ENCODE results near the gene MED7.

MED7 gene

GRCh38 chr5:157165668-157166067 lies 23.0 kb upstream of the MED7 start:
- Histone ChIP-seq H3K27me3 (ENCODE audit: insufficient read depth, low read depth, severe bottlenecking) (no peaks in the 10 kb centered on the region), H3K36me3 (no peaks in the 10 kb centered on the region), H3K27ac (no peak overlapping the region), H3K9me3 (ENCODE audit: severe bottlenecking) (no peaks in the 10 kb centered on the region), H3K4me3 (ENCODE audit: low read depth, low read length) (no peak overlapping the region)
- no peak for TF ChIP-seq CTCF (IDR thresholded peaks at IDR 0.05; ENCODE audit: low read depth, low read length)
- no peak for DNase-seq

DNA sequence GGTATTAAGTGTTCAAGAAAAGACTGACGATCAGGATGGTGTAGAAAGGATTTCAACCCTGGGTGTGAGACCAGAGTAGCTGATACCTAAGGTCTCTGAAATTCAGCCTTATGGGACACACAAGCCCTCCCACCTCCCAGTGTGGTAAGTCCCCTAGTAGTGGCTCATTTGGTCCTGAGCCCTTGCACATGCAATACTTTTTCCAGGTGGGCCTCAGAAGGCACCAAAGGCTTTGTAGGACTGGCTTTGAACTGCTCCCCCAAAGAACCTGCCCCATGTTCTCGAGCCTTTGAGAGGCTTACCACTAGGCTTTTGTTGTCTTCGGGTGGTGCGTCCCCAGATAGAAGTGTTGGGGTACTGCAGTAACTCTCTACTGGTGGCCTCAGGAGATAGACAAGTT lies 22.6 kb upstream of the MED7 start:
- no peak for DNase-seq
- Histone ChIP-seq H3K36me3 (no peaks in the 10 kb centered on the region), H3K27ac (no peak overlapping the region), H3K27me3 (ENCODE audit: insufficient read depth, low read depth, severe bottlenecking) (no peaks in the 10 kb centered on the region), H3K4me3 (ENCODE audit: low read depth, low read length) (no peak overlapping the region), H3K9me3 (ENCODE audit: severe bottlenecking) (no peaks in the 10 kb centered on the region)
- no peak for TF ChIP-seq CTCF (IDR thresholded peaks at IDR 0.05; ENCODE audit: low read depth, low read length)

DNA sequence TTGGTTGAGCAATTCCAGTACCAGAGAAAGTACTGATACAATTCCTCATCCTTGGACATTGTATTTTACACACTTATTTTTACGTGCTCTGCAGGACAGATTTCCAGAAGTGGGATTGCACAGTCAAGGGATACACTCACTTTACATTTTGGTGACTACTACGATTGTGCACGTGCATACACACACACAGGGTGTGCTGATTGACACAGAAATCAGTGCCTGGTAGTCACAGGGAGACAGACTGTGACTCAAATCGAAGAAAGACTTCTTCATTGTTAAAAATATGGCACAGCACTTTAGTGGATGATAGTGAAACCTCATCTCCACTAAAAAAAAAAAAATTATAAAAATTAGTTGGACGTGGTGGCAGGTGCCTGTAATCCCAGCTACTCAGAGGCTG lies 21.9 kb upstream of the MED7 start:
- Histone ChIP-seq H3K9me3 (ENCODE audit: severe bottlenecking) (no peaks in the 10 kb centered on the region), H3K27me3 (ENCODE audit: insufficient read depth, low read depth, severe bottlenecking) (no peaks in the 10 kb centered on the region), H3K36me3 (no peaks in the 10 kb centered on the region), H3K4me3 (ENCODE audit: low read depth, low read length) (no peak overlapping the region), H3K27ac (no peak overlapping the region)
- no peak for TF ChIP-seq CTCF (IDR thresholded peaks at IDR 0.05; ENCODE audit: low read depth, low read length)
- no peak for DNase-seq

- H3K27ac ChIP-seq: no peak overlapping the region
- H3K27me3 ChIP-seq (ENCODE audit: insufficient read depth, low read depth, severe bottlenecking): no peaks in the 10 kb centered on the region
- TF ChIP-seq CTCF (IDR thresholded peaks at IDR 0.05; ENCODE audit: low read depth, low read length): no peak
- H3K9me3 ChIP-seq (ENCODE audit: severe bottlenecking): no peaks in the 10 kb centered on the region
- DNase-seq: no peak
- no peak overlapping the region for H3K4me3 ChIP-seq (ENCODE audit: low read depth, low read length)
- H3K36me3 ChIP-seq: no peaks in the 10 kb centered on the region
These were observed 20.4 kb upstream of the MED7 start for GRCh38 chr5:157162919-157163510.

DNA sequence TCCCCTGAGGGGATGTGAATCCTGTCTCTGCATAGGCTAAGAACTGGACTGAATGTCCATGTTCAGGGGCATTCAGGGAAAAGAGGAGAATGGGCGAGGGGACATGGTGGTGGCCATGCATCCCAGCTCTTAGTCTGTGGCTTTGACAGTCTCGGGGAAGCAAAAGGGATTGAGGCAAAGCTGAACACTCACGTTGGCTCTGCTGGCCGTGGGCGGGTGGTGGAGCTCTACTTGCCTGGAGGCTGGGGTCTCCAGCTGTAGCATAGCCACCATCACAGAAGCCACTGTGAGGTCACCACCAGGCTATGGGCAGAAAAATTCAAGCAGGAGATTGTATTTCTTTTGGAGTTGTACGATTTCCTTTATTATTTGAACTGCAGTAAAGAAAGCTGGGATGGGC lies 19.3 kb upstream of the MED7 start:
- H3K27me3 ChIP-seq (ENCODE audit: insufficient read depth, low read depth, severe bottlenecking): no peaks in the 10 kb centered on the region
- H3K27ac ChIP-seq: no peak overlapping the region
- H3K4me3 ChIP-seq (ENCODE audit: low read depth, low read length): no peak overlapping the region
- DNase-seq: no peak
- TF ChIP-seq CTCF (IDR thresholded peaks at IDR 0.05; ENCODE audit: low read depth, low read length): no peak
- no peaks in the 10 kb centered on the region for H3K36me3 ChIP-seq
- H3K9me3 ChIP-seq (ENCODE audit: severe bottlenecking): no peaks in the 10 kb centered on the region

DNA sequence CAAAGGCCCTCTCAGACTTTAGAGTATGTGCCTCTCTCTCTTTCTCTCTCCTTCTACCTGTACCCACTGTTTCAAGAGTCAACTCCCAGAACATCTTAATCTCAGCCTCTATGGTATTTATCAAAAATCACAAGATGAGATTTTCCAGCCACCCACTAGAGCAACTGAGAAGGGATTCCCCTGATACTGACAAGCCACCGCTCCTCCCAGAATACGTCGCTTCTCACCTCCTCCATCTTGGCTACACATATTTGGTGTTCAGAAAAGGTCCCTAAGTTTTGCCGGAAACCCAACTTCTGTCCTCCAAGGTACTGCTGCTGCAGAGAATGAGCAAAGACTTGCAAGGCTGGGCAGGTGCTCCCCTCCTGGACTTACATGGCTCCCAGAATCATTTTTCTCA lies 17.3 kb upstream of the MED7 start:
- H3K27me3 ChIP-seq (ENCODE audit: insufficient read depth, low read depth, severe bottlenecking): no peaks in the 10 kb centered on the region
- H3K36me3 ChIP-seq: no peaks in the 10 kb centered on the region
- DNase-seq: no peak
- H3K4me3 ChIP-seq (ENCODE audit: low read depth, low read length): no peak overlapping the region
- H3K9me3 ChIP-seq (ENCODE audit: severe bottlenecking): no peaks in the 10 kb centered on the region
- TF ChIP-seq CTCF (IDR thresholded peaks at IDR 0.05; ENCODE audit: low read depth, low read length): no peak
- H3K27ac ChIP-seq: no peak overlapping the region

Measured in WERI-Rb-1 (cell line).